HG03045 (cell line): Measurements from ENCODE around the gene GAL3ST3.
A peak's percentile ranks its signal among the peaks of the same experiment; 100 is the strongest.
"Not testable (repeated sequence)": the region's sequence is repeated elsewhere in the genome, so short reads cannot be mapped to it uniquely, and the experiment has no call there.

ENCODE experiments used
- ATAC-seq: cut with Tn5 transposase; IDR thresholded peaks from one replicate; pipeline ENCODE4 v1.9.1; 2021; ENCODE audit warnings: mild to moderate bottlenecking, moderate library complexity; ENCODE audit not compliant: unreplicated experiment

Gene GAL3ST3

GRCh38 chr11:66014804-66015453, 34.0 kb downstream of the GAL3ST3 start:
- no peak for ATAC-seq

GRCh38 chr11:66013762-66014100, 35.2 kb downstream of the GAL3ST3 start:
- ATAC-seq: no peak

- ATAC-seq: no peak
Observed at GRCh38 chr11:66012946-66013761, 35.8 kb downstream of the GAL3ST3 start.

GRCh38 chr11:66012371-66012945, 36.5 kb downstream of the GAL3ST3 start:
- no peak for ATAC-seq

- no peak for ATAC-seq
Observed at GRCh38 chr11:66011785-66012303, 37.1 kb downstream of the GAL3ST3 start, which contains the start of gene CST6. Gene CST6, plus strand, starts transcription at chr11:66012008. Its CDS starts 37 bp downstream, at chr11:66012045.

GRCh38 chr11:66011239-66011784, 37.6 kb downstream of the GAL3ST3 start:
- ATAC-seq: no peak

- ATAC-seq: not testable (repeated sequence)
Observed at GRCh38 chr11:66010036-66010435, 38.9 kb downstream of the GAL3ST3 start.

GRCh38 chr11:66008468-66009101, 40.4 kb downstream of the GAL3ST3 start:
- ATAC-seq: no peak

GRCh38 chr11:66008095-66008467, 40.9 kb downstream of the GAL3ST3 start:
- no peak for ATAC-seq

GRCh38 chr11:66007201-66007634, 41.7 kb downstream of the GAL3ST3 start:
- no peak for ATAC-seq

GRCh38 chr11:66006891-66007176, 42.1 kb downstream of the GAL3ST3 start:
- ATAC-seq: no peak

GRCh38 chr11:66006134-66006890, 42.6 kb downstream of the GAL3ST3 start:
- ATAC-seq: no peak

- ATAC-seq: no peak
Observed at GRCh38 chr11:66004186-66004585, 44.8 kb downstream of the GAL3ST3 start.

GRCh38 chr11:66003291-66003690, 45.7 kb downstream of the GAL3ST3 start:
- ATAC-seq: no peak

- ATAC-seq: peak; percentile 50
Observed at GRCh38 chr11:66002648-66003225, 46.2 kb downstream of the GAL3ST3 start.

GRCh38 chr11:66001942-66002647, 46.9 kb downstream of the GAL3ST3 start, which contains the start of the genes BANF1 and EIF1AD:
Gene BANF1, plus strand, starts transcription at chr11:66002503. Its CDS starts 748 bp downstream, at chr11:66003251.
Gene EIF1AD, minus strand, starts transcription at chr11:66002157. Its CDS starts 1,768 bp downstream, at chr11:66000389.
- ATAC-seq: peak; percentile 70

- no peak for ATAC-seq
Observed at GRCh38 chr11:65997286-65997685, 51.7 kb downstream of the GAL3ST3 start.

- no peak for ATAC-seq
Observed at GRCh38 chr11:65992056-65992455, 56.9 kb downstream of the GAL3ST3 start.
